BE2C (cell line): ENCODE measurements around the gene AVPI1.
A peak's percentile ranks its signal among the peaks of the same experiment; 100 is the strongest.

Experiments used
- DNase-seq: peaks from one replicate; pipeline ENCODE4 v3.0.0-alpha.2; 2020
- H3K27me3 ChIP-seq: fragments of 250-450 bp; sonication (Bioruptor Pico); 2 replicates; pipeline ENCODE4 v1.5.1; 2020; ENCODE audit warnings: mild to moderate bottlenecking
- H3K36me3 ChIP-seq: fragments of 250-450 bp; sonication (Bioruptor Pico); 2 replicates; pipeline ENCODE4 v1.5.1; 2020; ENCODE audit warnings: mild to moderate bottlenecking
- H3K4me1 ChIP-seq: fragments of 250-450 bp; sonication (Bioruptor Pico); 2 replicates; pipeline ENCODE4 v1.5.1; 2020
- H3K4me3 ChIP-seq: 2 replicates; pipeline ENCODE4 v1.5.1; 2011; ENCODE audit warnings: low read depth, low read length
- H3K9me3 ChIP-seq: fragments of 250-450 bp; sonication (Bioruptor Pico); 2 replicates; pipeline ENCODE4 v1.5.1; 2020
- CTCF ChIP-seq: IDR thresholded peaks from 2 replicates; pipeline ENCODE4 v1.5.1; 2012; ENCODE audit warnings: mild to moderate bottlenecking, low read depth, low read length

The AVPI1 gene

GRCh38 chr10:97715259-97715874 is 28.3 kb upstream of the AVPI1 start:
- Histone ChIP-seq H3K9me3 (no peaks in the 10 kb centered on the region), H3K27me3 (no peaks in the 10 kb centered on the region), H3K36me3 (peaks cover 10% of the 10 kb centered on the region), H3K4me1 (peaks cover 29% of the 10 kb centered on the region), H3K4me3 (peak overlapping the region; percentile 73)
- TF ChIP-seq CTCF: no peak
- DNase-seq: no peak

GRCh38 chr10:97714401-97715258 is 27.6 kb upstream of the AVPI1 start:
- no peak for TF ChIP-seq CTCF
- peaks cover 10% of the 10 kb centered on the region for H3K36me3 ChIP-seq
- DNase-seq: peak; percentile 62
- H3K27me3 ChIP-seq: no peaks in the 10 kb centered on the region
- peaks cover 28% of the 10 kb centered on the region for H3K4me1 ChIP-seq
- H3K4me3 ChIP-seq: peak overlapping the region; percentile 73
- no peaks in the 10 kb centered on the region for H3K9me3 ChIP-seq

- H3K4me3 ChIP-seq: peak overlapping the region; percentile 73
Measured at GRCh38 chr10:97713826-97714400, 26.9 kb upstream of the AVPI1 start.

GRCh38 chr10:97713339-97713825 is 26.3 kb upstream of the AVPI1 start, which contains the start of gene MARVELD1:
Gene MARVELD1, plus strand, starts transcription at chr10:97713730. Its CDS starts 147 bp downstream, at chr10:97713877.
- TF ChIP-seq CTCF: no peak
- Histone ChIP-seq H3K4me3 (peak within 1 kb of the TSS; percentile 73), H3K9me3 (no peaks in the 10 kb centered on the region), H3K36me3 (peaks cover 10% of the 10 kb centered on the region), H3K27me3 (no peaks in the 10 kb centered on the region), H3K4me1 (peaks cover 17% of the 10 kb centered on the region)
- peak; percentile 81 for DNase-seq

More at GRCh38 chr10:97713826-97714400, 26.9 kb upstream of the AVPI1 start:
- TF ChIP-seq CTCF: peak; percentile 19; the same call in 1 of the 2 replicates
- H3K9me3 ChIP-seq: no peaks in the 10 kb centered on the region
- no peaks in the 10 kb centered on the region for H3K27me3 ChIP-seq
- DNase-seq: peak; percentile 72
- H3K4me1 ChIP-seq: peaks cover 21% of the 10 kb centered on the region
- H3K36me3 ChIP-seq: peaks cover 10% of the 10 kb centered on the region

GRCh38 chr10:97711640-97712572 is 24.9 kb upstream of the AVPI1 start:
- H3K9me3 ChIP-seq: no peaks in the 10 kb centered on the region

More at GRCh38 chr10:97711640-97712572, 24.9 kb upstream of the AVPI1 start:
- Histone ChIP-seq H3K4me1 (peaks cover 7% of the 10 kb centered on the region), H3K27me3 (no peaks in the 10 kb centered on the region), H3K36me3 (no peaks in the 10 kb centered on the region), H3K4me3 (no peak overlapping the region)
- no peak for TF ChIP-seq CTCF
- DNase-seq: no peak
